Colonic mucosa (tissue), 4 donors: Measurements from ENCODE around the gene HINFP. TPM values are rescaled to one million over a fixed set of nuclear protein-coding genes. Genes with fewer than 3 reads are reported as not detected.

ENCODE experiments used
- DNase-seq: peaks from one replicate; pipeline ENCODE4 v3.0.0-alpha.2; 2020
- H3K27ac ChIP-seq: fragments of 200-600 bp; one replicate; pipeline ENCODE4 v1.8.0; 2021
- H3K27me3 ChIP-seq: fragments of 200-600 bp; one replicate; pipeline ENCODE4 v1.8.0; 2021
- H3K36me3 ChIP-seq: fragments of 200-600 bp; one replicate; pipeline ENCODE4 v1.8.0; 2021
- H3K4me1 ChIP-seq: fragments of 200-600 bp; one replicate; pipeline ENCODE4 v1.8.0; 2021; ENCODE audit warnings: mild to moderate bottlenecking
- H3K4me3 ChIP-seq: fragments of 200-600 bp; one replicate; pipeline ENCODE4 v1.8.0; 2021
- H3K9ac ChIP-seq, 2 donors: one replicate each; pipeline ENCODE4 v1.7.0; 2013; ENCODE audit warnings: control low read depth in 2 of 2, low read depth in 2 of 2, low read length in 2 of 2
- H3K9me3 ChIP-seq: fragments of 200-600 bp; one replicate; pipeline ENCODE4 v1.8.0; 2021
- CTCF ChIP-seq: fragments of 200-600 bp; IDR thresholded peaks from one replicate; pipeline ENCODE4 v1.8.0; 2022; ENCODE audit warnings: antibody characterized with exemption, mild to moderate bottlenecking
- intact Hi-C: fragments of 100-400 bp; cut with DNase I; formaldehyde crosslinking; loops from one replicate; pipeline ENCODE4 v1.14.1; 2022
- total RNA-seq, 2 donors: library from RNA; stranded (reverse); fragmentation: NEBNext Ultra II Directional in 1 of 2; extraction: Animal tissue kit (Norgen Biotek cat#: 25700) in 1 of 2; gene quantifications; one replicate each; pipeline ENCODE4 v1.2.1, GENCODE V29; 2021
- donor health status: healthy.
- donor health status: DM: no; HTN: no; CAD: no.
- donor health status: DM: no; HTN: no; CAD: no.

The HINFP gene, protein sequence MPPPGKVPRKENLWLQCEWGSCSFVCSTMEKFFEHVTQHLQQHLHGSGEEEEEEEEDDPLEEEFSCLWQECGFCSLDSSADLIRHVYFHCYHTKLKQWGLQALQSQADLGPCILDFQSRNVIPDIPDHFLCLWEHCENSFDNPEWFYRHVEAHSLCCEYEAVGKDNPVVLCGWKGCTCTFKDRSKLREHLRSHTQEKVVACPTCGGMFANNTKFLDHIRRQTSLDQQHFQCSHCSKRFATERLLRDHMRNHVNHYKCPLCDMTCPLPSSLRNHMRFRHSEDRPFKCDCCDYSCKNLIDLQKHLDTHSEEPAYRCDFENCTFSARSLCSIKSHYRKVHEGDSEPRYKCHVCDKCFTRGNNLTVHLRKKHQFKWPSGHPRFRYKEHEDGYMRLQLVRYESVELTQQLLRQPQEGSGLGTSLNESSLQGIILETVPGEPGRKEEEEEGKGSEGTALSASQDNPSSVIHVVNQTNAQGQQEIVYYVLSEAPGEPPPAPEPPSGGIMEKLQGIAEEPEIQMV
- total RNA-seq, result 10 to 100 TPM; 31.9 to 33.3 TPM

DNA sequence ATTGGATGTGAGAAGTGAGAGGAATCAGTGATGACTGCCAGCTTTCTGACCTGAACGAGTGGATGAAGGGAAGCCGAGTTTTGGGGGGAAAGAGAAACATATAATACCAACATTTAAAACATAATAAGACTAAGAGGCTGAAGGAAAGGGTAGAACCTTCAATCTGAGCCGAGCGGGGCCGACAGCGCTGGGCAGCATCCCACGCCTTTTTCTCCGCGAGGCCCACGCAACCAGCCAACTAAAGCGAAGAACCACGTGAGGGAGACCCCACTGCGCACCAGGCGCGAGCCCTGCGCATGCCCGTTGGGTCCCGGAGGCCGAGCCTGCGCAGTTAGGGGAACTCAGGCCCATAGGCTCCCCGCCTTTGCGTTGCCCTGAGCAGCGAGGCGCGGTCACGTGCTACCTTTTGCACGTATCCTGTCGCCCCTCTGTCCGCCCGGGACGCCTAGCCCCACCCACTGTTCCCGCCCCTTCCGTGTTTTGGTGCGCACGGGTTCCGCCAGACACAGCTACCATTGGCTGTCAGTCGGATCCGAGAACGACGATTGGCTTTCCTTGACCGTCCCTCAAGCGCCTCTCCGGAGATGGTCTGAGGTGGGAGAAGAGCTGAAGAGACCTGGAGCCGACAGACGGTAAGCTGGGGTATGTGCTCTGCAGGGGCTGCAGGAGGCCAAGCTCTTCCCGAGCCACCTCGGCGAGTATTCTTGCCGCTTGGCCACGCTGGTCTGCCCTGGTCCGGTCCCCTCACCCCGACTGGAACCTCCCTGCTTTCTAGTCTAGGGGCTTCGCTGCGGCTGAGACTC, at the start of gene HINFP:
HINFP (plus strand) TSS at position 573 of the 803 bp plus-strand sequence. CDS start 5,365 bp downstream, outside the sequence.
- Histone ChIP-seq H3K27me3 (no peaks in the 10 kb centered on the region), H3K9ac (peak within 1 kb of the TSS; percentile 87 to 92), H3K36me3 (no peaks in the 10 kb centered on the region), H3K4me3 (peak within 1 kb of the TSS; percentile 79), H3K27ac (peak within 1 kb of the TSS; percentile 91), H3K9me3 (no peaks in the 10 kb centered on the region), H3K4me1 (peaks cover 5% of the 10 kb centered on the region)
- DNase-seq, result peak; percentile 100
- intact Hi-C loops, result no loop called here
- TF ChIP-seq CTCF, result no peak

- H3K9ac ChIP-seq, result no peak overlapping the region
- H3K27me3 ChIP-seq, result no peaks in the 10 kb centered on the region
- H3K36me3 ChIP-seq, result peaks cover 28% of the 10 kb centered on the region
- H3K27ac ChIP-seq, result no peak overlapping the region
- H3K9me3 ChIP-seq, result no peaks in the 10 kb centered on the region
- DNase-seq, result no peak
- H3K4me1 ChIP-seq, result no peaks in the 10 kb centered on the region
- no peak for TF ChIP-seq CTCF
- intact Hi-C loops, result no loop called here
- H3K4me3 ChIP-seq, result no peak overlapping the region
These were observed 43.5 kb upstream of the HINFP start for GRCh38 chr11:119077839-119078238.

GRCh38 chr11:119078675-119079420, 42.5 kb upstream of the HINFP start:
- H3K36me3 ChIP-seq, result peaks cover 20% of the 10 kb centered on the region
- H3K27me3 ChIP-seq, result no peaks in the 10 kb centered on the region
- intact Hi-C loops, result no loop called here
- H3K27ac ChIP-seq, result no peak overlapping the region
- TF ChIP-seq CTCF, result no peak
- H3K9me3 ChIP-seq, result no peaks in the 10 kb centered on the region
- H3K9ac ChIP-seq, result no peak overlapping the region
- H3K4me3 ChIP-seq, result no peak overlapping the region
- H3K4me1 ChIP-seq, result peaks cover under 1% of the 10 kb centered on the region
- no peak for DNase-seq

DNA sequence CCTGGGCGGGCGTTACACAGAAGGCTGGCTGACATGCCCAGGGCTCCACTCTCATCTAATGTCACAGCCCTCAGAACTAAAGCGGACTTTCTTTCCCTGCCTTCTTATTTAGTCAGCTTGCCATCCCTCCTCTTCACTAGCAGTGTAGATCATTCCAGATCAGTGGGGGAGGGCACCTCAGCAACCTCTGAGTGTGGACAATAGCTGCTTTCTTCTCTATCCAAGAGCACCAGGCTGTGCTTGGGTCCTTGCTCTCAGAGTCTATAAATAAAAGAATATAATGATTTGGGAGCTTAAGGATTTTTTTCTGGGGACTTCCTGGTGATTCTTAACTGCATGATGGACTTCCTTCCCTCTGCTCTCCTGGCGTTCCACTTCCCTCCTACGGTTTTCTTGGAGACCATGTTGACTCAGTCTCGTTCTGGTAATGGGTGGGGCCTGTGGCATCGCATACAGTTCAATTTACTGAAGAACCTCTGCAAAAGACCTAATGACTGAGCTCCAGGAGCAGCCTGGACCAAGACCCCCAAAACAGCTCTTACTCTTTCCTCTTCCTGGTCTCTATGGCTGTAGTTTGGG, 39.6 kb upstream of the HINFP start:
- no peak overlapping the region for H3K9ac ChIP-seq
- H3K36me3 ChIP-seq, result peaks cover 7% of the 10 kb centered on the region
- no peaks in the 10 kb centered on the region for H3K9me3 ChIP-seq
- DNase-seq, result no peak
- H3K4me3 ChIP-seq, result no peak overlapping the region
- no peak for TF ChIP-seq CTCF
- no peaks in the 10 kb centered on the region for H3K27me3 ChIP-seq
- H3K4me1 ChIP-seq, result peaks cover 7% of the 10 kb centered on the region
- no peak overlapping the region for H3K27ac ChIP-seq
- intact Hi-C loops, result no loop called here
